ENCODE results near the gene ZMYND11.
"Not testable (repeated sequence)": the region's sequence is repeated elsewhere in the genome, so short reads cannot be mapped to it uniquely, and the experiment has no call there.

The ZMYND11 gene

DNA sequence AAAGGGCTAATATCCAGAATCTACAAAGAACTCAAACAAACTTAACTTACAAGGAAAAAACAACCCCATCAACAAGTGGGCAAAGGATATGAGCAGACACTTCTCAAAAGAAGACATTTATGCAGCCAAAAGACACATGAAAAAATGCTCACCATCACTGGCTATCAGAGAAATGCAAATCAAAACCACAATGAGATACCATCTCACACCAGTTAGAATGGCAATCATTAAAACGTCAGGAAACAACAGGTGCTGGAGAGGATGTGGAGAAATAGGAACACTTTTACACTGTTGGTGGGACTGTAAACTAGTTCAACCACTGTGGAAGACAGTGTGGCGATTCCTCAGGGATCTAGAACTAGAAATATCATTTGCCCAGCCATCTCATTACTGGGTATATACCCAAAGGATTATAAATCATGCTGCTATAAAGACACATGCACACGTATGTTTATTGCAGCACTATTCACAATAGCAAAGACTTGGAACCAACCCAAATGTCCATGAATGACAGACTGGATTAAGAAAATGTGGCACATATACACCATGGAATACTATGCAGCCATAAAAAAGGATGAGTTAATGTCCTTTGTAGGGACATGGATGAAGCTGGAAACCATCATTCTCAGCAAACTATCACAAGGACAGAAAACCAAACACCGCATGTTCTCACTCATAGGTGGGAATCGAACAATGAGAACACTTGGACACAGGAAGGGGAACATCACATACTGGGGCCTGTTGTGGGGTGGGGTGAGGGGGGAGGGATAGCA is 130.7 kb downstream of the ZMYND11 start:
- H2AFZ ChIP-seq (ENCODE audit: low read length); H3K9me3 ChIP-seq (replicated peaks; ENCODE audit: insufficient read depth, low read length); H3K9ac ChIP-seq (ENCODE audit: low read length); H3K27me3 ChIP-seq (replicated peaks; ENCODE audit: insufficient read depth, low read length); H3K27ac ChIP-seq (ENCODE audit: low read length); DNase-seq; H3K79me2 ChIP-seq (ENCODE audit: low read length); H3K9me2 ChIP-seq (replicated peaks; ENCODE audit: insufficient read depth, low read length); H3K36me3 ChIP-seq (replicated peaks; ENCODE audit: insufficient read depth, low read length); H3F3A ChIP-seq (ENCODE audit: insufficient read depth, low read length); H3K4me1 ChIP-seq (ENCODE audit: low read length); H3K4me3 ChIP-seq (ENCODE audit: low read length); H4K20me1 ChIP-seq (ENCODE audit: insufficient read depth, low read length); H3K4me2 ChIP-seq (ENCODE audit: low read depth, low read length): not testable (repeated sequence)

DNA sequence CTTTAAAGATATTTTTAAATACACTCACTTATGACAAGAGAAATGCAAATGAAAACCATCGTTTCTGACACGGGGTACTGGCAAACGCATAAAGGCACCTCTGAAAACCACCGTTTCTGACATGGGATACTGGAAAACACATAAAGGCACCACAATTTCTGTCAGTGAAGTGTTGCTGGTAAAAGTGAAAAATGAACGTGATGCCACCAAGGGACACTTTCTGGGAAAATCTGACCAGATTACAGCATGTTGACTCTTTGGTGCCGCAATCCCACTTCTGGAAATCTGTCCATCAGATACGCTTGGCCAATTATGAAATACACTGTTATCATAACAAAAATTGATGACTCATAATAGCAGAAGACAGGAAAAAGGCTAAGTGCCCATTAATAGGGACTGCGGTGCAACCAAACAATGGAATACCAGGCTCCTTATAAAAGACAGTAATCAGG is 131.7 kb downstream of the ZMYND11 start:
- no peaks in the 10 kb centered on the region for H3K9me3 ChIP-seq (replicated peaks; ENCODE audit: insufficient read depth, low read length)
- H3K36me3 ChIP-seq (replicated peaks; ENCODE audit: insufficient read depth, low read length), result no peaks in the 10 kb centered on the region
- no peak overlapping the region for H3K4me2 ChIP-seq (ENCODE audit: low read depth, low read length)
- no peaks in the 10 kb centered on the region for H3K79me2 ChIP-seq (ENCODE audit: low read length)
- no peaks in the 10 kb centered on the region for H3K4me1 ChIP-seq (ENCODE audit: low read length)
- H3F3A ChIP-seq (ENCODE audit: insufficient read depth, low read length), result no peaks in the 10 kb centered on the region
- no peaks in the 10 kb centered on the region for H3K9me2 ChIP-seq (replicated peaks; ENCODE audit: insufficient read depth, low read length)
- H2AFZ ChIP-seq (ENCODE audit: low read length), result no peak overlapping the region
- H3K27ac ChIP-seq (ENCODE audit: low read length), result no peak overlapping the region
- H3K9ac ChIP-seq (ENCODE audit: low read length), result no peak overlapping the region
- H4K20me1 ChIP-seq (ENCODE audit: insufficient read depth, low read length), result no peaks in the 10 kb centered on the region
- no peak for DNase-seq
- TF ChIP-seq, protein P1, sequence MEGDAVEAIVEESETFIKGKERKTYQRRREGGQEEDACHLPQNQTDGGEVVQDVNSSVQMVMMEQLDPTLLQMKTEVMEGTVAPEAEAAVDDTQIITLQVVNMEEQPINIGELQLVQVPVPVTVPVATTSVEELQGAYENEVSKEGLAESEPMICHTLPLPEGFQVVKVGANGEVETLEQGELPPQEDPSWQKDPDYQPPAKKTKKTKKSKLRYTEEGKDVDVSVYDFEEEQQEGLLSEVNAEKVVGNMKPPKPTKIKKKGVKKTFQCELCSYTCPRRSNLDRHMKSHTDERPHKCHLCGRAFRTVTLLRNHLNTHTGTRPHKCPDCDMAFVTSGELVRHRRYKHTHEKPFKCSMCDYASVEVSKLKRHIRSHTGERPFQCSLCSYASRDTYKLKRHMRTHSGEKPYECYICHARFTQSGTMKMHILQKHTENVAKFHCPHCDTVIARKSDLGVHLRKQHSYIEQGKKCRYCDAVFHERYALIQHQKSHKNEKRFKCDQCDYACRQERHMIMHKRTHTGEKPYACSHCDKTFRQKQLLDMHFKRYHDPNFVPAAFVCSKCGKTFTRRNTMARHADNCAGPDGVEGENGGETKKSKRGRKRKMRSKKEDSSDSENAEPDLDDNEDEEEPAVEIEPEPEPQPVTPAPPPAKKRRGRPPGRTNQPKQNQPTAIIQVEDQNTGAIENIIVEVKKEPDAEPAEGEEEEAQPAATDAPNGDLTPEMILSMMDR (IDR thresholded peaks at IDR 0.05; ENCODE audit: low read length), result no peak
- TF ChIP-seq EZH2 (optimal IDR thresholded peaks at IDR 0.05; ENCODE audit: low read depth, low read length), result no peak
- TF ChIP-seq EZH2phosphoT487 (IDR thresholded peaks at IDR 0.05; ENCODE audit: low read length), result no peak
- H3K4me3 ChIP-seq (ENCODE audit: low read length), result no peak overlapping the region
- H3K27me3 ChIP-seq (replicated peaks; ENCODE audit: insufficient read depth, low read length), result no peaks in the 10 kb centered on the region

DNA sequence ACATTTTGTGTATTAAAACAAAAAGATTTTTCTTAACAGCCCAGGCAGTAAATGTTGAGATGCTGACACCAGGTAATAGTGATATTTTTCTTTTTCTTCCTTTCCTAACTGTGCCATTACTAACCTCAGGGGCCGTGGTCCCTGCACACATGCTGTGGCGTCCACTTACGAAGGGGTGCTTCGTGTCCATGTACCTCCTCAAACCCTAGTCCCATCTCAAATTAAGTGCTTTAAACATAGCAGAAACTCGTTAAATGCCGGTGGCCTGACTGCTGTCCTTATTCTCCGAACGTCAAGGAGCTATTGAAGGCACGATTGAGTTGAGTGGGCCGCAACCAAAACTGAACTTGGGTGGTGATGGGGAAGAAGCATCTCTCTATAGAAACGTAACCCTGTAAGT is 132.4 kb downstream of the ZMYND11 start:
- H3F3A ChIP-seq (ENCODE audit: insufficient read depth, low read length), result no peaks in the 10 kb centered on the region
- H3K4me2 ChIP-seq (ENCODE audit: low read depth, low read length), result no peak overlapping the region
- H3K27ac ChIP-seq (ENCODE audit: low read length), result no peak overlapping the region

More for the DNA sequence above, 132.4 kb downstream of the ZMYND11 start:
- no peaks in the 10 kb centered on the region for H4K20me1 ChIP-seq (ENCODE audit: insufficient read depth, low read length)
- no peaks in the 10 kb centered on the region for H3K9me2 ChIP-seq (replicated peaks; ENCODE audit: insufficient read depth, low read length)
- H3K4me3 ChIP-seq (ENCODE audit: low read length), result no peak overlapping the region
- H3K79me2 ChIP-seq (ENCODE audit: low read length), result no peaks in the 10 kb centered on the region
- no peak for TF ChIP-seq EZH2phosphoT487 (IDR thresholded peaks at IDR 0.05; ENCODE audit: low read length)
- TF ChIP-seq, protein P1 (IDR thresholded peaks at IDR 0.05; ENCODE audit: low read length), result no peak
- TF ChIP-seq EZH2 (optimal IDR thresholded peaks at IDR 0.05; ENCODE audit: low read depth, low read length), result no peak
- no peaks in the 10 kb centered on the region for H3K9me3 ChIP-seq (replicated peaks; ENCODE audit: insufficient read depth, low read length)
- H3K9ac ChIP-seq (ENCODE audit: low read length), result no peak overlapping the region
- H3K36me3 ChIP-seq (replicated peaks; ENCODE audit: insufficient read depth, low read length), result no peaks in the 10 kb centered on the region
- no peak overlapping the region for H2AFZ ChIP-seq (ENCODE audit: low read length)
- H3K4me1 ChIP-seq (ENCODE audit: low read length), result no peaks in the 10 kb centered on the region
- H3K27me3 ChIP-seq (replicated peaks; ENCODE audit: insufficient read depth, low read length), result no peaks in the 10 kb centered on the region
- DNase-seq, result no peak
